Gastrocnemius medialis (tissue), 4 donors: Measurements from ENCODE around the gene PLPP1. TPM values are rescaled to one million over a fixed set of nuclear protein-coding genes. Genes with fewer than 3 reads are reported as not detected.

Source experiments
- ATAC-seq, 2 donors: fragments of 150-250 bp; one replicate each; pipeline ENCODE4 v1.9.1; 2016
- DNase-seq, 2 donors: peaks; one replicate each; pipeline ENCODE4 v3.0.0-alpha.2; 2019
- H3K27ac ChIP-seq, 4 donors: fragments of 200-600 bp; sonication (generic); 1 replicate in 1 of 4; 2 replicates in 3 of 4; pipeline ENCODE4 v1.5.1; 2016 to 2018; ENCODE audit warnings: mild to moderate bottlenecking in 2 of 4, moderate library complexity in 1 of 4
- H3K27me3 ChIP-seq, 3 donors: fragments of 200-600 bp; sonication (generic) in 2 of 3; 1 replicate in 1 of 3; 2 replicates in 2 of 3; pipeline versions ENCODE4 v1.5.1 to v1.6.0; 2016 to 2019; ENCODE audit warnings: mild to moderate bottlenecking in 1 of 3, moderate library complexity in 1 of 3
- H3K36me3 ChIP-seq, 2 donors: fragments of 200-600 bp; sonication (generic) in 1 of 2; one replicate each; pipeline ENCODE4 v1.5.1; 2017 to 2018
- H3K4me1 ChIP-seq, 2 donors: fragments of 200-600 bp; sonication (generic) in 1 of 2; one replicate each; pipeline ENCODE4 v1.5.1; 2016 to 2017; ENCODE audit warnings: mild to moderate bottlenecking in 2 of 2
- H3K4me3 ChIP-seq, 4 donors: fragments of 200-600 bp; sonication (generic) in 3 of 4; 1 replicate in 1 of 4; 2 replicates in 3 of 4; pipeline ENCODE4 v1.5.1; 2016 to 2019; ENCODE audit warnings: mild to moderate bottlenecking in 2 of 4
- H3K9me3 ChIP-seq, 3 donors: fragments of 200-600 bp; sonication (generic) in 2 of 3; 1 replicate in 1 of 3; 2 replicates in 2 of 3; pipeline ENCODE4 v1.5.1; 2016 to 2019
- CTCF ChIP-seq, 5 experiments: fragments of 450-650 bp in 3 of 5; fragments of 200-600 bp in 2 of 5; sonication (generic) in 2 of 5; IDR thresholded peaks in 4 of 5; conservative IDR thresholded peaks in 1 of 5; 1 replicate in 4 of 5; 2 replicates in 1 of 5; pipeline ENCODE4 v1.5.1; 2016 to 2019; ENCODE audit warnings: antibody characterized with exemption in 5 of 5, mild to moderate bottlenecking in 3 of 5, moderate library complexity in 3 of 5
- POLR2A ChIP-seq, 2 donors: fragments of 450-650 bp; IDR thresholded peaks; one replicate each; pipeline ENCODE4 v1.6.1; 2017; ENCODE audit warnings: antibody characterized with exemption in 2 of 2, mild to moderate bottlenecking in 2 of 2, moderate library complexity in 2 of 2
- in situ Hi-C, 4 donors: fragments of 200-750 bp; cut with MboI; loops; one replicate each; pipeline versions ENCODE4 v1.15.0 to v1.8.0; 2017; ENCODE audit warnings: low sequenced_read_pairs in 4 of 4
- intact Hi-C: fragments of 100-400 bp; cut with DNase I; formaldehyde crosslinking; loops from one replicate; pipeline ENCODE4 v1.15.1; 2023; ENCODE audit warnings: low total_unique reads
- total RNA-seq, 4 donors: library from RNA; depleted of rRNA; stranded (reverse); fragments of >200 nt; gene quantifications; one replicate each; pipeline versions ENCODE4 v1.1.0 to v1.2.3, GENCODE V29; 2016

PLPP1 gene
- total RNA-seq, 4 donors from 2014 or later, result 79.8 to 147 (median 91.5) TPM

- ATAC-seq (no peak), DNase-seq (no peak)
- Histone ChIP-seq H3K9me3 (no peaks in the 10 kb centered on the region), H3K27ac (no peak overlapping the region), H3K36me3 (no peaks in the 10 kb centered on the region), H3K4me1 (peaks cover 32 to 41% of the 10 kb centered on the region in 2 donors), H3K4me3 (no peak overlapping the region), H3K27me3 (no peaks in the 10 kb centered on the region)
- in situ Hi-C loops (no loop called here), intact Hi-C loops (no loop called here)
- no peak for TF ChIP-seq POLR2A (IDR thresholded peaks at IDR 0.05)
Measured at GRCh38 chr5:55453211-55453610, 81.6 kb downstream of the PLPP1 start.

GRCh38 chr5:55451976-55452375 is 82.8 kb downstream of the PLPP1 start:
- intact Hi-C loops, result no loop called here
- in situ Hi-C loops, result no loop called here
- H3K27ac ChIP-seq, result peak overlapping the region in 3 of 4 donors; percentile 30 to 38 (median 33)
- no peaks in the 10 kb centered on the region for H3K9me3 ChIP-seq
- H3K27me3 ChIP-seq, result no peaks in the 10 kb centered on the region
- TF ChIP-seq CTCF (IDR thresholded peaks at IDR 0.05 in 4 of 5, conservative IDR thresholded peaks at IDR 0.05 in 1 of 5), result no peak
- TF ChIP-seq POLR2A (IDR thresholded peaks at IDR 0.05), result no peak
- no peak overlapping the region for H3K4me3 ChIP-seq
- H3K4me1 ChIP-seq, result peaks cover 44 to 52% of the 10 kb centered on the region in 2 donors
- ATAC-seq (no peak), DNase-seq (no peak)
- no peaks in the 10 kb centered on the region for H3K36me3 ChIP-seq

- Histone ChIP-seq H3K4me3 (no peak overlapping the region), H3K27ac (peak overlapping the region in 2 of 4 donors; percentile 20 to 40), H3K4me1 (peaks cover 50 to 62% of the 10 kb centered on the region in 2 donors), H3K27me3 (no peaks in the 10 kb centered on the region), H3K36me3 (no peaks in the 10 kb centered on the region), H3K9me3 (no peaks in the 10 kb centered on the region)
- in situ Hi-C loops (no loop called here), intact Hi-C loops (no loop called here)
- TF ChIP-seq POLR2A (IDR thresholded peaks at IDR 0.05), result no peak
- TF ChIP-seq CTCF (IDR thresholded peaks at IDR 0.05 in 4 of 5, conservative IDR thresholded peaks at IDR 0.05 in 1 of 5), result no peak
- ATAC-seq (no peak), DNase-seq (no peak)
Measured at GRCh38 chr5:55450050-55450765, 84.6 kb downstream of the PLPP1 start.

- peak in 1 of 2 donors; percentile 31 for ATAC-seq
- Histone ChIP-seq H3K27ac (peak overlapping the region; percentile 49 to 72 (median 52)), H3K9me3 (no peaks in the 10 kb centered on the region), H3K27me3 (no peaks in the 10 kb centered on the region), H3K4me3 (peak overlapping the region in 1 of 4 donors; percentile 3), H3K4me1 (peaks cover 55 to 58% of the 10 kb centered on the region in 2 donors), H3K36me3 (no peaks in the 10 kb centered on the region)
- in situ Hi-C loops (no loop called here), intact Hi-C loops (no loop called here)
- no peak for TF ChIP-seq POLR2A (IDR thresholded peaks at IDR 0.05)
- DNase-seq, result no peak
Measured at GRCh38 chr5:55446640-55447351, 88.0 kb downstream of the PLPP1 start.

GRCh38 chr5:55445791-55446190 is 89.0 kb downstream of the PLPP1 start:
- Histone ChIP-seq H3K4me3 (no peak overlapping the region), H3K27me3 (no peaks in the 10 kb centered on the region), H3K4me1 (peaks cover 62 to 68% of the 10 kb centered on the region in 2 donors), H3K27ac (peak overlapping the region in 2 of 4 donors; percentile 43 to 72), H3K36me3 (no peaks in the 10 kb centered on the region), H3K9me3 (no peaks in the 10 kb centered on the region)
- TF ChIP-seq POLR2A (IDR thresholded peaks at IDR 0.05) (no peak), CTCF (IDR thresholded peaks at IDR 0.05 in 4 of 5, conservative IDR thresholded peaks at IDR 0.05 in 1 of 5) (no peak)
- intact Hi-C loops, result no loop called here
- ATAC-seq (no peak), DNase-seq (no peak)
- in situ Hi-C loops, result no loop called here
